Calu3 (cell line): ENCODE results near the gene PRUNE1. TPM values are rescaled to one million over a fixed set of nuclear protein-coding genes. Genes with fewer than 3 reads are reported as not detected.

Source experiments
- BruUV-seq: library from RNA; stranded (reverse); fragments of 400-500 nt; replicated peaks from 2 replicates; lab custom pipeline; 2021; lab: Mats Ljungman, UMichigan
- CTCF ChIA-PET: fragments of 300-600 bp; sonication (Branson Sonifier 250); formaldehyde crosslinking; loops from one replicate; lab custom pipeline; 2022; ENCODE audit warnings: antibody characterized with exemption; lab: Charles Lee
- DNase-seq: peaks from one replicate; pipeline ENCODE4 v3.0.0; 2022
- H3K27ac Mint-ChIP-seq: one replicate; pipeline ENCODE4 v1.8.0; 2022; ENCODE audit warnings: mixed read lengths; ENCODE audit not compliant: unreplicated experiment
- H3K27me3 Mint-ChIP-seq: one replicate; pipeline ENCODE4 v1.8.0; 2022; ENCODE audit warnings: mixed read lengths; ENCODE audit not compliant: unreplicated experiment
- H3K36me3 Mint-ChIP-seq: one replicate; pipeline ENCODE4 v1.8.0; 2022; ENCODE audit warnings: mild to moderate bottlenecking, moderate library complexity, mixed read lengths; ENCODE audit not compliant: insufficient read depth, unreplicated experiment
- H3K4me1 Mint-ChIP-seq: one replicate; pipeline ENCODE4 v1.8.0; 2022; ENCODE audit warnings: mild to moderate bottlenecking, low read depth, mixed read lengths; ENCODE audit not compliant: unreplicated experiment
- H3K4me3 Mint-ChIP-seq: one replicate; pipeline ENCODE4 v1.8.0; 2022; ENCODE audit warnings: mild to moderate bottlenecking, low read depth, moderate library complexity, mixed read lengths; ENCODE audit not compliant: unreplicated experiment
- H3K9me3 Mint-ChIP-seq: one replicate; pipeline ENCODE4 v1.8.0; 2022; ENCODE audit warnings: low read depth, mixed read lengths; ENCODE audit not compliant: unreplicated experiment
- intact Hi-C: fragments of 100-400 bp; cut with micrococcal nuclease; formaldehyde crosslinking; loops from one replicate; pipeline ENCODE4 v1.10.0; 2022; ENCODE audit not compliant: unreplicated experiment
- total RNA-seq: library from RNA; stranded (reverse); gene quantifications from 2 replicates; pipeline ENCODE4 v1.2.3, GENCODE V29; 2022
- TF ChIP-seq, protein P1 (sequence below): fragments of 200-600 bp; IDR thresholded peaks from one replicate; pipeline ENCODE4 v1.8.0; 2022; ENCODE audit warnings: antibody characterized with exemption; ENCODE audit not compliant: unreplicated experiment

PRUNE1 gene
- total RNA-seq, 1 experiment from 2014 or later = 15.9 TPM

DNA sequence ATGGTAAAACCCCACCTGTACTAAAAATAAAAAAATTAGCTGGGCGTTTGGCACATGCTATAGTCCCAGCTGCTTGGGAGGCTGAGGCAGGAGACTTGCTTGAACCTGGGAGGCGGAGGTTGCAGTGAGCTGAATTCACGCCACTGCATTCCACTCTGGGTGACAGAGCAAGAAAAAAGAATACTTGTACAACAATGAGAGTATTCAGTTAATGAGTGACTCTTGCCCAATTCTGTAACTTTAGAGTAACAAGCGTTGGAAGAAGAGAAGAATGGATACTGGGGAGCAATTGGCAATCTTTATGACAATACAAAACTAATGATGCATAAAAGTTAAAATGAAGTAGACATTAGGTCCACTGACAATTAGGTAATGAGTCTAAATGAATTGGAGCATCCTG is 15.6 kb upstream of the PRUNE1 start:
- Mint-ChIP-seq H3K4me3 (no peak overlapping the region), H3K27ac (no peak overlapping the region), H3K9me3 (no peaks in the 10 kb centered on the region), H3K27me3 (no peaks in the 10 kb centered on the region), H3K36me3 (peaks cover 22% of the 10 kb centered on the region), H3K4me1 (no peaks in the 10 kb centered on the region)
- no TSS peak for BruUV-seq
- CTCF ChIA-PET = no interaction called here
- intact Hi-C loops = no loop called here
- TF ChIP-seq, protein P1, sequence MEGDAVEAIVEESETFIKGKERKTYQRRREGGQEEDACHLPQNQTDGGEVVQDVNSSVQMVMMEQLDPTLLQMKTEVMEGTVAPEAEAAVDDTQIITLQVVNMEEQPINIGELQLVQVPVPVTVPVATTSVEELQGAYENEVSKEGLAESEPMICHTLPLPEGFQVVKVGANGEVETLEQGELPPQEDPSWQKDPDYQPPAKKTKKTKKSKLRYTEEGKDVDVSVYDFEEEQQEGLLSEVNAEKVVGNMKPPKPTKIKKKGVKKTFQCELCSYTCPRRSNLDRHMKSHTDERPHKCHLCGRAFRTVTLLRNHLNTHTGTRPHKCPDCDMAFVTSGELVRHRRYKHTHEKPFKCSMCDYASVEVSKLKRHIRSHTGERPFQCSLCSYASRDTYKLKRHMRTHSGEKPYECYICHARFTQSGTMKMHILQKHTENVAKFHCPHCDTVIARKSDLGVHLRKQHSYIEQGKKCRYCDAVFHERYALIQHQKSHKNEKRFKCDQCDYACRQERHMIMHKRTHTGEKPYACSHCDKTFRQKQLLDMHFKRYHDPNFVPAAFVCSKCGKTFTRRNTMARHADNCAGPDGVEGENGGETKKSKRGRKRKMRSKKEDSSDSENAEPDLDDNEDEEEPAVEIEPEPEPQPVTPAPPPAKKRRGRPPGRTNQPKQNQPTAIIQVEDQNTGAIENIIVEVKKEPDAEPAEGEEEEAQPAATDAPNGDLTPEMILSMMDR = no peak
- no peak for DNase-seq

DNA sequence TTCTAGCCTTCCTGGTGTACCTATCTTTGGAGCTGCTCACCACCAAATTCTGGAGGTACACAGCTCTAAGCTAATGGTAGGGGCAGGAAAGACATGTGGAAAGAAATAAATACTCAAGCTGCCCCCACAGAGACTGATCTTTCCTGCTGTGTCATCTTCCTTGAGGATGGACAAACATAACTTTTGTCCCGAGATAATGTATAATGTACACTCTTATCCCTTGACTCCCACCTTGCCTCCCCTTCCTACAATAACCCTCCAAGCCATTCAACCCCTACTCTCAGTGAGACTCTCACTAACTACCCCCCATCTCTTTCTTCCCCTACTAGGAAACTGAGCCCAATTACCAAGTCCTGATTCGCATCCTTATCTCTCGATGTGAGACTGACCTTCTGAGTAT is 14.0 kb upstream of the PRUNE1 start:
- BruUV-seq = no TSS peak
- TF ChIP-seq, protein P1 = no peak
- Mint-ChIP-seq H3K4me3 (no peak overlapping the region), H3K36me3 (peaks cover 17% of the 10 kb centered on the region), H3K27me3 (no peaks in the 10 kb centered on the region), H3K9me3 (no peaks in the 10 kb centered on the region), H3K4me1 (no peaks in the 10 kb centered on the region), H3K27ac (no peak overlapping the region)
- no peak for DNase-seq
- CTCF ChIA-PET = interaction anchor here (0.5 to 2.4 kb wide), 3 partner anchors 9 to 13 kb away, joined by 3 to 32 read pairs (median 7); partner anchors contain the start of genes ANXA9 and MINDY1
- intact Hi-C loops = no loop called here

DNA sequence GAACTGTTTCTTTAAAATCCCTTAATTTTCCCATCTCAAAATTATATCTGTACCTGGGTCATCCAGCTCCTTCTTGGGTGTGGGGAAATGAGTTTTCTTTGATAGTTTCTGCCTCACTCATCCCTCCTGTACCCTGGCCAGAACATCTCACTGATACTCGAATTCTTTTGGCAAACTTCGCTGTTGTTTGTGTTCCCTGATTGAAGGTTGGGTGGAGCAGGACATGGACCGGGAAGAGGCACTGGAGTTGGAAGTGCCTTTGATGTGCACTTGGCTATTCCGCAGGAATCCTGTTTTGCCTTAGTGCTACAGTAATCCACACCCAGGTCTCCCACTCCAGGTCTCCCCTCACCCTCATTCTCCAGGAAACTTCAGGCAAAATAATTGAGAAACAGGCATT is 12.8 kb upstream of the PRUNE1 start:
- Mint-ChIP-seq H3K9me3 (no peaks in the 10 kb centered on the region), H3K4me1 (no peaks in the 10 kb centered on the region), H3K27me3 (no peaks in the 10 kb centered on the region), H3K4me3 (no peak overlapping the region), H3K27ac (no peak overlapping the region), H3K36me3 (peaks cover 17% of the 10 kb centered on the region)
- DNase-seq = no peak
- CTCF ChIA-PET = interaction anchor here (0.8 to 2.4 kb wide), 4 partner anchors 11 to 88 kb away, joined by 4 to 32 read pairs (median 17); partner anchors contain the start of genes ANXA9, MINDY1 and SETDB1
- intact Hi-C loops = no loop called here
- TF ChIP-seq, protein P1 = no peak
- no TSS peak for BruUV-seq

DNA sequence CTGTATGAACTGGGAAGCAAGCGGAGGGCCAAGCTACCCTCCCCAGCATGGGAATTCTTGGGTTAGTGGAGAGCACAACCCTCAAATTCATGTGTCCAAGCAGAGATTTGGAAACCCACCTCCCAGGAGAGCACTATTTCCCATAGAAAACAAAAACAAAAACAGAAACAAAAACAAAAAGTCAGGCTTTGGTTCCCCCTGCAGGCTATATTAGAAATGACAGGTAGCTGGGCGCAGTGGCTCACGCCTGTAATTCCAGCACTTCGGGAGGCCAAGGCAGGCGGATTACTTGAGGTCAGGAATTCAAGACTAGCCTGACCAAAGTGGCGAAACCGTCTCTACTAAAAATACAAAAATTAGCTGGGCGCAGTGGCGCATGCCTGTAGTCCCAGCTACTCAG is 12.4 kb upstream of the PRUNE1 start:
- peak; percentile 41 for DNase-seq

More for the DNA sequence above, 12.4 kb upstream of the PRUNE1 start:
- H3K4me1 Mint-ChIP-seq = no peaks in the 10 kb centered on the region
- peaks cover 17% of the 10 kb centered on the region for H3K36me3 Mint-ChIP-seq
- intact Hi-C loops = loop anchor here (1.0 kb wide), 1 partner anchor 17 kb away; no protein-coding TSS in a partner anchor
- H3K27ac Mint-ChIP-seq = no peak overlapping the region
- no peaks in the 10 kb centered on the region for H3K9me3 Mint-ChIP-seq
- CTCF ChIA-PET = interaction anchor here (0.6 to 2.4 kb wide), 10 partner anchors 11 to 603 kb away, joined by 3 to 32 read pairs (median 4); partner anchors contain the start of genes ANXA9, MINDY1 and SETDB1
- TF ChIP-seq, protein P1 = peak; percentile 90
- no peaks in the 10 kb centered on the region for H3K27me3 Mint-ChIP-seq
- BruUV-seq = no TSS peak
- no peak overlapping the region for H3K4me3 Mint-ChIP-seq
